Immature natural killer cell (primary cell): Measurements from ENCODE around the gene VWC2L. TPM values are rescaled to one million over a fixed set of nuclear protein-coding genes. Genes with fewer than 3 reads are reported as not detected.

ENCODE experiments used
- DNase-seq, 3 donors: peaks; one replicate each; pipeline ENCODE4 v3.0.0; 2022; ENCODE audit warnings: mixed read lengths in 1 of 3
- H3K27ac Mint-ChIP-seq, 6 donors: one replicate each; pipeline ENCODE4 v1.8.0; 2020; ENCODE audit warnings: mixed read lengths in 6 of 6, mild to moderate bottlenecking in 5 of 6, inconsistent platforms in 4 of 6, moderate library complexity in 3 of 6
- H3K27me3 Mint-ChIP-seq, 3 donors: one replicate each; pipeline ENCODE4 v1.8.0; 2020 to 2021; ENCODE audit warnings: low read depth in 3 of 3, mild to moderate bottlenecking in 3 of 3, mixed read lengths in 3 of 3, moderate library complexity in 3 of 3, inconsistent platforms in 1 of 3
- H3K36me3 Mint-ChIP-seq, 3 donors: one replicate each; pipeline ENCODE4 v1.8.0; 2020; ENCODE audit warnings: mixed read lengths in 3 of 3, inconsistent platforms in 2 of 3, mild to moderate bottlenecking in 2 of 3
- H3K4me1 Mint-ChIP-seq, 2 donors: one replicate each; pipeline ENCODE4 v1.8.0; 2020; ENCODE audit warnings: inconsistent platforms in 2 of 2, mild to moderate bottlenecking in 2 of 2, mixed read lengths in 2 of 2, moderate library complexity in 1 of 2
- H3K4me3 Mint-ChIP-seq, 5 donors: one replicate each; pipeline ENCODE4 v1.8.0; 2020; ENCODE audit warnings: mild to moderate bottlenecking in 5 of 5, mixed read lengths in 5 of 5, inconsistent platforms in 3 of 5, moderate library complexity in 3 of 5
- H3K9me3 Mint-ChIP-seq, 6 donors: one replicate each; pipeline ENCODE4 v1.8.0; 2020; ENCODE audit warnings: mild to moderate bottlenecking in 6 of 6, mixed read lengths in 6 of 6, inconsistent platforms in 4 of 6, moderate library complexity in 3 of 6
- polyA plus RNA-seq, 3 donors: library from polyadenylated mRNA; unstranded; fragments of 300-500 nt; fragmentation: Illumina TruSeq; gene quantifications; one replicate each; pipeline ENCODE4 v1.2.3, GENCODE V29; 2021

VWC2L gene
- polyA plus RNA-seq, 3 donors from 2014 or later = not detected

GRCh38 chr2:214484239-214484638 is 73.4 kb downstream of the VWC2L start:
- H3K4me3 Mint-ChIP-seq = no peak overlapping the region
- H3K27ac Mint-ChIP-seq = no peak overlapping the region
- no peak for DNase-seq
- H3K9me3 Mint-ChIP-seq = peaks cover 0 to 8% (median 1%) of the 10 kb centered on the region in 6 donors
- H3K4me1 Mint-ChIP-seq = no peaks in the 10 kb centered on the region
- peaks cover 0 to 3% (median 3%) of the 10 kb centered on the region in 3 donors for H3K27me3 Mint-ChIP-seq
- no peaks in the 10 kb centered on the region for H3K36me3 Mint-ChIP-seq

- Mint-ChIP-seq H3K9me3 (peaks cover 0 to 8% (median 1%) of the 10 kb centered on the region in 6 donors), H3K4me1 (no peaks in the 10 kb centered on the region), H3K36me3 (no peaks in the 10 kb centered on the region), H3K27ac (no peak overlapping the region), H3K4me3 (no peak overlapping the region), H3K27me3 (peaks cover 0 to 3% (median 3%) of the 10 kb centered on the region in 3 donors)
- DNase-seq = no peak
Observed at GRCh38 chr2:214484701-214485100, 73.8 kb downstream of the VWC2L start.

GRCh38 chr2:214489181-214489580 is 78.3 kb downstream of the VWC2L start:
- Mint-ChIP-seq H3K36me3 (no peaks in the 10 kb centered on the region), H3K27me3 (peaks cover 0 to 5% (median 3%) of the 10 kb centered on the region in 3 donors), H3K4me1 (no peaks in the 10 kb centered on the region), H3K27ac (no peak overlapping the region), H3K9me3 (peaks cover 0 to 21% (median 3%) of the 10 kb centered on the region in 6 donors), H3K4me3 (no peak overlapping the region)
- no peak for DNase-seq

GRCh38 chr2:214489702-214490101 is 78.8 kb downstream of the VWC2L start:
- H3K4me3 Mint-ChIP-seq = no peak overlapping the region
- peaks cover 0 to 21% (median 3%) of the 10 kb centered on the region in 6 donors for H3K9me3 Mint-ChIP-seq
- H3K36me3 Mint-ChIP-seq = no peaks in the 10 kb centered on the region
- no peak for DNase-seq
- H3K27ac Mint-ChIP-seq = no peak overlapping the region
- peaks cover 0 to 5% (median 3%) of the 10 kb centered on the region in 3 donors for H3K27me3 Mint-ChIP-seq
- H3K4me1 Mint-ChIP-seq = no peaks in the 10 kb centered on the region

GRCh38 chr2:214492152-214492551 is 81.3 kb downstream of the VWC2L start:
- Mint-ChIP-seq H3K4me3 (no peak overlapping the region), H3K27me3 (peaks cover 0 to 5% (median 3%) of the 10 kb centered on the region in 3 donors), H3K27ac (no peak overlapping the region), H3K4me1 (no peaks in the 10 kb centered on the region), H3K9me3 (peaks cover 0 to 21% (median 3%) of the 10 kb centered on the region in 6 donors), H3K36me3 (no peaks in the 10 kb centered on the region)
- no peak for DNase-seq

- DNase-seq = no peak
- Mint-ChIP-seq H3K4me1 (no peaks in the 10 kb centered on the region), H3K27me3 (peaks cover 0 to 5% (median 3%) of the 10 kb centered on the region in 3 donors), H3K4me3 (no peak overlapping the region), H3K9me3 (peaks cover 0 to 18% (median 3%) of the 10 kb centered on the region in 6 donors), H3K27ac (no peak overlapping the region), H3K36me3 (no peaks in the 10 kb centered on the region)
Observed at GRCh38 chr2:214492608-214493007, 81.8 kb downstream of the VWC2L start.

- no peaks in the 10 kb centered on the region for H3K4me1 Mint-ChIP-seq
- H3K27ac Mint-ChIP-seq = no peak overlapping the region
- no peak overlapping the region for H3K4me3 Mint-ChIP-seq
- peaks cover 0 to 4% (median 1%) of the 10 kb centered on the region in 6 donors for H3K9me3 Mint-ChIP-seq
- peaks cover 0 to 2% (median 0%) of the 10 kb centered on the region in 3 donors for H3K27me3 Mint-ChIP-seq
- no peak for DNase-seq
- no peaks in the 10 kb centered on the region for H3K36me3 Mint-ChIP-seq
Observed at GRCh38 chr2:214497489-214497888, 86.6 kb downstream of the VWC2L start.

- Mint-ChIP-seq H3K27ac (no peak overlapping the region), H3K36me3 (no peaks in the 10 kb centered on the region), H3K9me3 (peaks cover 0 to 2% (median 1%) of the 10 kb centered on the region in 6 donors), H3K4me1 (no peaks in the 10 kb centered on the region), H3K4me3 (no peak overlapping the region), H3K27me3 (peaks cover 0 to 2% (median 0%) of the 10 kb centered on the region in 3 donors)
- no peak for DNase-seq
Observed at GRCh38 chr2:214503568-214503967, 92.7 kb downstream of the VWC2L start.

GRCh38 chr2:214504599-214505376 is 93.9 kb downstream of the VWC2L start:
- no peak overlapping the region for H3K4me3 Mint-ChIP-seq
- H3K36me3 Mint-ChIP-seq = no peaks in the 10 kb centered on the region
- H3K27ac Mint-ChIP-seq = no peak overlapping the region
- H3K4me1 Mint-ChIP-seq = no peaks in the 10 kb centered on the region
- H3K9me3 Mint-ChIP-seq = peaks cover 0 to 5% (median 2%) of the 10 kb centered on the region in 6 donors
- H3K27me3 Mint-ChIP-seq = peaks cover 0 to 4% (median 0%) of the 10 kb centered on the region in 3 donors
- DNase-seq = no peak

GRCh38 chr2:214507032-214507431 is 96.2 kb downstream of the VWC2L start:
- no peak for DNase-seq
- Mint-ChIP-seq H3K27me3 (peaks cover 0 to 5% (median 0%) of the 10 kb centered on the region in 3 donors), H3K4me1 (no peaks in the 10 kb centered on the region), H3K36me3 (no peaks in the 10 kb centered on the region), H3K4me3 (no peak overlapping the region), H3K27ac (no peak overlapping the region), H3K9me3 (peaks cover 0 to 7% (median 2%) of the 10 kb centered on the region in 6 donors)

- H3K27ac Mint-ChIP-seq = no peak overlapping the region
- H3K27me3 Mint-ChIP-seq = peaks cover 2 to 4% (median 2%) of the 10 kb centered on the region in 3 donors
- H3K4me1 Mint-ChIP-seq = no peaks in the 10 kb centered on the region
- peaks cover 0 to 12% (median 4%) of the 10 kb centered on the region in 6 donors for H3K9me3 Mint-ChIP-seq
- DNase-seq = no peak
- no peak overlapping the region for H3K4me3 Mint-ChIP-seq
- no peaks in the 10 kb centered on the region for H3K36me3 Mint-ChIP-seq
Observed at GRCh38 chr2:214514704-214515103, 103.8 kb downstream of the VWC2L start.

GRCh38 chr2:214515111-214515510 is 104.3 kb downstream of the VWC2L start:
- Mint-ChIP-seq H3K36me3 (no peaks in the 10 kb centered on the region), H3K4me3 (no peak overlapping the region), H3K9me3 (peaks cover 0 to 12% (median 4%) of the 10 kb centered on the region in 6 donors), H3K4me1 (no peaks in the 10 kb centered on the region), H3K27me3 (peaks cover 2 to 4% (median 2%) of the 10 kb centered on the region in 3 donors), H3K27ac (no peak overlapping the region)
- no peak for DNase-seq

- peaks cover 0 to 4% (median 2%) of the 10 kb centered on the region in 3 donors for H3K27me3 Mint-ChIP-seq
- H3K4me3 Mint-ChIP-seq = no peak overlapping the region
- no peaks in the 10 kb centered on the region for H3K36me3 Mint-ChIP-seq
- H3K9me3 Mint-ChIP-seq = peaks cover 0 to 12% (median 2%) of the 10 kb centered on the region in 6 donors
- no peak for DNase-seq
- no peak overlapping the region for H3K27ac Mint-ChIP-seq
- H3K4me1 Mint-ChIP-seq = no peaks in the 10 kb centered on the region
Observed at GRCh38 chr2:214519258-214519818, 108.5 kb downstream of the VWC2L start.

GRCh38 chr2:214529021-214529420 is 118.2 kb downstream of the VWC2L start:
- DNase-seq = no peak
- H3K9me3 Mint-ChIP-seq = peaks cover 0 to 4% (median 0%) of the 10 kb centered on the region in 6 donors
- H3K27me3 Mint-ChIP-seq = peaks cover 0 to 5% (median 0%) of the 10 kb centered on the region in 3 donors
- H3K36me3 Mint-ChIP-seq = no peaks in the 10 kb centered on the region
- no peaks in the 10 kb centered on the region for H3K4me1 Mint-ChIP-seq
- H3K4me3 Mint-ChIP-seq = no peak overlapping the region
- H3K27ac Mint-ChIP-seq = no peak overlapping the region
